GM21381 (cell line): ENCODE measurements around the gene SHISA8.

Experiments used
- ATAC-seq: cut with Tn5 transposase; IDR thresholded peaks from one replicate; pipeline ENCODE4 v1.9.1; 2021; ENCODE audit warnings: mild to moderate bottlenecking, moderate library complexity; ENCODE audit not compliant: unreplicated experiment

The SHISA8 gene

DNA sequence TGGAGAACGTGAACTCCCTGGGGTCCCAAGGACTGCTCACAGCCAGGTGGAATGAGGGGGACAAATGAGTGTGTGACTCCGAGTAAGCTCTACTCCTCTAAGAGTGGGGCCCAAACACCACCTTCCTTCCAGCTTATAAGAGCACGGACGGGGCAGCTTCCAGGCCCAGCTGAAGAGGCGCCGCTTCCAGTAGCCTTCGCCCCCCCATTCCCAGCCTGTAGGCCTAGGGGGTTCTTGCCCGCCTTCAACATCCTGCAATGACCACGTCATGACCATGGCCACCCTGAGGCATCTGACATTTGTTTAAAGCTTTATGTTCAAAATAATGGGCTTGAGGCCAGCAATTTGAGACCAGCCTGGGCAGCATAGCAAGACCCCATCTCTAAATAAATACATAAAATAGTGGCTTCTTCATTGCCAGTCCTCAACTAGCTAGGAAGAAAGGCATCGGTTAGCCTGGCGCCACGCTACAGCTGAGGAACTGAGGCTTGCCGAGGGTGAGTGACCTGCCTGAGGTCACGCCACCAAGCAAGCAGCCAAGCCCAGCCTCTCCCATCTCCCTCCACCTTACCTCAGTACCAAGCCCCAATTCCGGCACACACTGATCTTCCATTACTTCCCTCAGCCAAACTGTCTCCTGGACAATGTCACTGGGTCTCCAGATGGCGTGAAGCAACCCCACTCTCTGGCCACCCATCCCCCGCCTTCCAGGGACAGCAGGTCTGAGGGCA, 19.6 kb upstream of the SHISA8 start:
- no peak for ATAC-seq

DNA sequence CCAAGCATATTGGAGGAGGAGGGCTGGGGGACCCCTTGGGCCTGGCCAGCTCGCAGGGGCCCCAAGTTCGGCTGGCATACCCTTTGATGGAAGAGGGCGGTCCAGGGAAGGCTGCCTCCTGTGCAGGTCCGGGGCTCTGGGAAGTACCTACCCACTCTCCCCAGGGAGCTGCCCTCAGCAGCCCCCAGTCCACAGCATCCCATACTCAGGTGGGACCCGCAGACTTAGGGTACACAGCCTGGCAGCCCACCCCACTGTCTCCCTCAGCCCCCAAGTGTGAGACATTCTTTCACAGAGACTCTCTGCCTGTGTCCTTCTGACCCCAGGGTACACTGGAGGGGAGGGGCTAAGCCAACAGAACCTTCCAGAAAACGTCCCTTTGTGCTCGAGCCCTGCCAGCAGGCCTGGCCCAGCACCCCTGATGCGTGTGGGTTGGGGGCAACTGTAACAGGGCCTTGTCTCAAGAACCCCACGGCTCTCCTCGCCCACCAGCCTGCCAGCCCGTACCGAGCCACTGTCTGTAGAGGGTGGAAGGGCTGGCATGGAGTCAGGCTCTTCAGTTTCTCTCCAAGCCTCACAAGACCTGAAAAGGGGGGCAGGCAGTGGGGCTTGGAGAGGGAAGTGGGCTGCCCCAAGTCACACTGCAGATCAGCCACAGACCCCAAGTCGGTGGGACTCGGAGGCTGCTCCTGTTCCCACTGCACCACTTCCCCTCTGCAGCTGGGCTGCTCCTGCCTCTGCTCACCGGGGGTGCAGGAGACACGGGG, 18.7 kb upstream of the SHISA8 start:
- no peak for ATAC-seq

GRCh38 chr22:41932353-41932752, 17.5 kb upstream of the SHISA8 start:
- no peak for ATAC-seq

- no peak for ATAC-seq
These were observed 16.9 kb upstream of the SHISA8 start for GRCh38 chr22:41931701-41932269.

DNA sequence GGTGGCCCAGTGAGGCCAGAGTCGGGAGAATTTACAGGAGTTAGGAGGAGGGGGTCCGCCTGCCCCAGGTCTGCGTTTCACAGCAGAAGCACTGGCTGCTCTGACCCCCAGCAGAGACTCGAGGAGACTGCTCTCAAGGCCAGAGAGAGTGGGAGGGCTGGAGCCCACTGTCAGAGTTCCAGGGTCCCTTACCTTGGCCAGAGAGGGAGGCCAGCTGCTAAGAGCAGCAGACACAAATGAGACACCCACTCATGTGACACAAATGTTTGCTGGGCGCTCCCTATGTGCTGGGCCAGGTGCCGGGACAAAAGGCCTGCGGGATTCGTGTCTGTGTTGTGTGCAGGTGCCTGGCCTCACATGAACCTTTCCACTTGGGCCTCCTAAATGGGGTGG, 14.5 kb upstream of the SHISA8 start:
- no peak for ATAC-seq

DNA sequence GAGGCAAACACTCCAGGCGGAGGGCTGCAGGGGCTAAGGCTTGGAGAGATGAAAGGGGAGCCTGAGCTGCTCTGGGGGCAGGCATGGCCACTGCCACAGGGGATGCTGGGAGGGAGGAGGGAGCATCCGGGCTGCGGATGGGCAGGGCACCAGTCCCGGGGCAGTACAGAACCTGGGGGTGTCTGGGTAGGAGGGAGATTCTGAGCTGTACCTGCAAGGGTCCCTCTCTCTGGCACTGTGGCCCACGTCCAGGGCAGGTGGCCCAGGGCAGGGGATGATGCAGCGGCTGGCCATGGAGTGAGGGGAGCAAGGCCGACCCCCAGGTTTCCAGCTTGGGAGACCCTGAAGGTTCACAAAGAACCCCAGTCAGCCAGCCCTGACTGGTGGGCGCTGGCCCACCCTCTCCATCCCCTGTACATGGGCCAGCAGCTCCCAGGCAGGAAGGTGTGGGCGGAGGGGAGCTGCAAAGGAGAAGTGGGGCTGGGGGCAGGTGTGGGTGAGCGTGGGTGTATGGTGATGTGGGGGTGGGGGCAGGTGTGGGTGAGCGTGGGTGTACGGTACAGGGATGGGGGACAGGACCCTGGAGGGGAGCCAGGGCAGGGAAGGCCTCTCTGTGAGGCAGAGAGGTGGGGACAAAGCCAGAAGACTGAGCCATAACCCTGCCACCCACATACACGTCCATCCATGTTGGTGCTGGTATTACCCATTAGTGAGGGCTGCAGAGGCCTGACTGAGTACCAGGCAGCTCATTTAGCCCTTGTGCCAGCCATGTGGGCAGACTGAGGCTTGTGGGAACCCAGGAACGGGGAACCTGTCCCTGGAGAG, 13.9 kb upstream of the SHISA8 start:
- no peak for ATAC-seq

DNA sequence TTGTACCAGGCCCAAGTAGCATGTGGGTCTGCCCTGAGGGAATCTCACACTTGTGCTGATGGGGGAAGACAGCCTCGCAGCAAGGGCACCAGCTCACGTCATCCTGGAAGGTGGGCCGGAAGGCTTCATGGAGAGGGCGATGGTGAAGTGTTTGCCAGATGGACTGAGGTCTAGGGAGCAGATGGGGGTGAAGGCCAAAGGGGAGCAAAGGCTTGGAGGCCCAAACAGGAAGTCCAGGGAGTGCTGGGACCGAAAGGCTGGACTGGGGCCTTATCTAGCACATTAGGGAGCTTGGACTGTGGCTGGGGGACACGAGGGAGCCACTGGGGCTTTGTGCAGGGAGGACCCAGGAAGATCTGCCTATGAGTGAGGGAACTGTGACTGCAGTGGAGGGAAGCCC, 12.9 kb upstream of the SHISA8 start:
- ATAC-seq = no peak

DNA sequence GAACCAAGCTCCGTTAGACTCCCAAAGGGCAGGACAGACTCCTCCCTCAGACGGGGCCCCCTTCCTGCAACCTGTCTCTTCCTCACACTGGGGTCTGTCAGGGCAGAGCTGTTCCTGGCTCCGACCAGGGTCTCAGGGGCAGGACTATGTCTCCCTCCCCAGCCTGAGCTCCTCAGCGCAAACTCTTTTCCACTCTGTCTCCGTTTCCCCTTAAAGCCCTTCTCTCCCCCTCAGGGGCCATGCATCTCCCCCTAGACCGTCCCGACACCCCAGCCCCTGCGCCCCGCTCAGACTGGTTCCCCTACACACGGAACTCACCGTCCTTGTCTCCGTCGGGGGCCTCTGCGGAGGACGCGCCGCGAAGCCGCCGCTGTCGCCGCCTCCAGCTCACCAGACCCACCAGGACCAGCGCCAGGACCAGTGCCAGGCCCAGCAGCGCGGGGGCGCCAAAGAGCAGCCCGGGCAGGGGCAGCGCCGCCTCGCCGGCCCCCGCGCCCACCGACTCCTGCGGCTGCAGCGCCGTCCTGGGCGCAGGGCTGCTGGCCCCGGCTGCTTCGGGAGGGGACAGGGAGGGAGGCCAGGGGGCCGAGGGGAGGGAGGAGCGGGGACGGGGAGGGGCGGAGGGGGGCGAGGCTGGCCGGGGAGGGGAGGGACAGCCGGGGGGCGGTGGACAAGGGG, 11.0 kb upstream of the SHISA8 start:
- peak; percentile 33 for ATAC-seq

GRCh38 chr22:41923595-41924276, 8.9 kb upstream of the SHISA8 start:
- no peak for ATAC-seq

DNA sequence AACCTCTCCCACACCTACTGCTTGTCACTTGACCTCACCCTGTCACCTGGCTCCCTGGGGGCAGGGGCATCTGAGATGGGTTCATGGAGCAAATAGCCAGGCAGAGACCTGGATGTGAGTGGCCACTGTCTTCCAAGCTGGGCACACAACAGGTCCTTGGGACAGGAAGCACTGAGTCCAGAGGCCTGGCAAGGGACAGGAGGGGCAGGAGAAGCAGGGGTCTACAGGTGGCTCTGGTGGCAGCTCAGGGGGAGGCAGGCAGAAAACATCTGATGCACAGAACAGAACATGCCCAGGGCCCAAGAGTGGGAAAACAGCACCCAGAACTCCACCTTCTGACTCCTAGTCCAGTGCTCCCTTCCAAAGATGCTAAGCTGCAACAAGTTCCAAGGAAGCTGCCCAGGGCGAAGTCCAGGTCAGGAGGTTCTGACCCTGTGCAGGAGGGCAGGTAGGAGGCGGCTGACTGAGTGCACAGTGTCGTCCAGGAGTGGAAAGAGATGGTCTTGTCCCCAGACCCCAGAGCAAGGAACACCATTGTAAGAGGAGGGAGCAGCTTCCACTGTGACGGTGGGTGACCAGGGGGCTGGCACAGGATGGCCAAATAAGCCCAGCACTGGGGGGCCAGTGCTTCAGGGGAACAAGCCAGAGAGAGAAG, 8.2 kb upstream of the SHISA8 start:
- no peak for ATAC-seq

DNA sequence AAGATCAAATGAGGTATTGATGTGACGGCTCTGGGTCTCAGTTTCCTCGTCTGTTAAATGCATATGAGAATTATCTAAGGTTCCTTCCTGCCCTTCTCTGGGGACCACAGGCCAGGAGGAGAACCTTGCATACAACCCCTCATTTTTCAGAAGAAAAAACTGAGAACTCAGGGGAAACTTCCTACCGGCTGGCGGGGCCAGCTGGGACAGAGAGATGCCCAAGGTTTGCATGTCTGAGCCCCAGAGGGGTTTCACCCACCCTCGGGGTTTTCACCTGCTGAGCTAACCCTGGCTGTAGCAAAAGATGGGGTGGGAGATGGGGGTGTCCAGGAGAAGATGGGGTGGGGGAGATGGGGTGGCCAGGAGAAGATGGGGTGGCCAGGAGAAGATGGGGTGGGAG, 7.5 kb upstream of the SHISA8 start:
- ATAC-seq = no peak

DNA sequence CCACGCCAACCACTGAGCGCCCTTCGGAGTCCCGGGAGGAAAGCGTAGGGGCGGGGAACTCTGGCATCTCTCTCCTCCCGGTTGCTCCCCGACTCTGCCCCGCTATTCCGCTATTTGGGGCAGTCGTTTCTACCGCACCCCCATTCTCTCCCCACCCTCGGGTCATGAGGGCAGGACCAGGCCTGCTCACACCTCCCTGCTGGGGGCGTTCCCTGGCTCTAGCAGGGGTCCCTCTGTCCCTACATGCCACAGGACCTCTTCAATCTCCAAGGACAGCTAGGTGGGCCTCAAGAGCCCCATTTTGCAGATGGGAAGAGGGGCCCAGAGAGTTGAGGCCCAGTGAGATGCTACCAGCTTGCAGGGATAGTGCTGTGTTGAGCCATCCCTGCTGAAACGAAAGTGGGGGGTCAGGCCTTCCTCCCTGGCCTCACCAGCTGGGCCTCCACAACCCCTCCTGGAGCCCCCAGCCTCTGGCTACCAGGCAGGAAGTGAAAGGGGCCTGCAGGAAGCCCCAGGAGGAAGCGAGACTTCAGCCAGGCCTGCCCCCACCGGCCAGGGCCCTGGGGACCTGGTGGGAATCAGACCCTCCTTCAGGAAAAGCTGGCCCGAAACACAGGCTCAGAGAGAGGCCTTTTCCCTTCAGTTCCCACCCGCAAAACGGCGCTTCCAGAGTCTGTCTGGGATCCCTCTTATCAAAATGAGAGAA, 5.5 kb upstream of the SHISA8 start:
- ATAC-seq = peak; percentile 21

- peak; percentile 44 for ATAC-seq
These were observed 4.7 kb upstream of the SHISA8 start for GRCh38 chr22:41919357-41920224.

- no peak for ATAC-seq
These were observed 3.3 kb upstream of the SHISA8 start for GRCh38 chr22:41917903-41918791.

DNA sequence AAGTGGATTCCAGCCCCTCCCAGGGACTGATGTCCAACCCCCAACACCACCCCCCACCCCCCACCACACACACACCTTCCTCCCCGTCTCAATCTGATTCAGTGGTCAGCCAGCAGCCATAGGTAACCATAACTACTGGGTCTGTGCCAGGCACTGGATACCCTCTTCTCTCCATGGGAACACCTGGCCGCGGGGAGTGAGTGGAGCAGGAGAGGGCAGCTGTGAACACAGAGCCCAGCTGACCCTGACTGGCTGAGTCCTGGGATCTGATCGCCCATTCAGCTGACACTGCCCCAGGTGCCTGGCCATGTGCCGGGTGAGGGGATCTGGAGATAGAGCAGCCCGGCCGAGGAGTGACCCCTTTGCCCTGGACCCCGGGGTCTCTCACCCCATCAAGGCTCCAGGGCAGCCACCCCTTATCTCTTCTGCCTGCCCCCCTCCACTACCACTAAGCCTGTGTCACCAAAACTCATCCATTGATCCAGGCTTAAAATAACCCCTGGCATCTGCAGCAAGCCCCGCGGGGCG, 2.6 kb upstream of the SHISA8 start:
- ATAC-seq = no peak

- no peak for ATAC-seq
These were observed 2.0 kb upstream of the SHISA8 start for GRCh38 chr22:41916745-41917358.
